Pons (tissue), 1 donor: Measurements from ENCODE around the gene F12.
A peak's percentile ranks its signal among the peaks of the same experiment; 100 is the strongest.
"Not testable (repeated sequence)": the region's sequence is repeated elsewhere in the genome, so short reads cannot be mapped to it uniquely, and the experiment has no call there.

ENCODE experiments used
- DNase-seq: peaks from one replicate; pipeline ENCODE4 v3.0.0-alpha.2; 2016; ENCODE audit warnings: low spot score

Gene F12

GRCh38 chr5:177432143-177432838, 22.9 kb upstream of the F12 start:
- no peak for DNase-seq

- no peak for DNase-seq
Observed at GRCh38 chr5:177431317-177432142, 22.2 kb upstream of the F12 start.

- no peak for DNase-seq
Observed at GRCh38 chr5:177430972-177431316, 21.6 kb upstream of the F12 start.

GRCh38 chr5:177430140-177430951, 21.0 kb upstream of the F12 start:
- DNase-seq: no peak

- peak; percentile 55 for DNase-seq
Observed at GRCh38 chr5:177429248-177430040, 20.1 kb upstream of the F12 start.

GRCh38 chr5:177428574-177429217, 19.3 kb upstream of the F12 start:
- DNase-seq: no peak

- DNase-seq: no peak
Observed at GRCh38 chr5:177427919-177428573, 18.7 kb upstream of the F12 start.

GRCh38 chr5:177427211-177427822, 18.0 kb upstream of the F12 start:
- DNase-seq: no peak

GRCh38 chr5:177426566-177427210, 17.3 kb upstream of the F12 start, which contains the start of gene GRK6:
Gene GRK6 (plus strand): TSS chr5:177426676. CDS start chr5:177426846, 170 bp downstream.
- DNase-seq: no peak

- peak; percentile 100 for DNase-seq
Observed at GRCh38 chr5:177425801-177426565, 16.6 kb upstream of the F12 start.

- DNase-seq: no peak
Observed at GRCh38 chr5:177425196-177425800, 15.9 kb upstream of the F12 start.

GRCh38 chr5:177423671-177424070, 14.3 kb upstream of the F12 start:
- DNase-seq: no peak

GRCh38 chr5:177421062-177421798, 11.9 kb upstream of the F12 start:
- no peak for DNase-seq

- DNase-seq: not testable (repeated sequence)
Observed at GRCh38 chr5:177420472-177420871, 11.1 kb upstream of the F12 start.

GRCh38 chr5:177419046-177419445, 9.7 kb upstream of the F12 start:
- DNase-seq: no peak

GRCh38 chr5:177417081-177417480, 7.7 kb upstream of the F12 start:
- DNase-seq: not testable (repeated sequence)

- DNase-seq: no peak
Observed at GRCh38 chr5:177414481-177414880, 5.1 kb upstream of the F12 start.
